HG02588 (cell line): ENCODE data around the gene ADK.
"Not testable (repeated sequence)": the region's sequence is repeated elsewhere in the genome, so short reads cannot be mapped to it uniquely, and the experiment has no call there.

ENCODE experiments used
- ATAC-seq: cut with Tn5 transposase; IDR thresholded peaks from one replicate; pipeline ENCODE4 v1.9.1; 2021; ENCODE audit warnings: mild to moderate bottlenecking, moderate library complexity; ENCODE audit not compliant: unreplicated experiment

The ADK gene

DNA sequence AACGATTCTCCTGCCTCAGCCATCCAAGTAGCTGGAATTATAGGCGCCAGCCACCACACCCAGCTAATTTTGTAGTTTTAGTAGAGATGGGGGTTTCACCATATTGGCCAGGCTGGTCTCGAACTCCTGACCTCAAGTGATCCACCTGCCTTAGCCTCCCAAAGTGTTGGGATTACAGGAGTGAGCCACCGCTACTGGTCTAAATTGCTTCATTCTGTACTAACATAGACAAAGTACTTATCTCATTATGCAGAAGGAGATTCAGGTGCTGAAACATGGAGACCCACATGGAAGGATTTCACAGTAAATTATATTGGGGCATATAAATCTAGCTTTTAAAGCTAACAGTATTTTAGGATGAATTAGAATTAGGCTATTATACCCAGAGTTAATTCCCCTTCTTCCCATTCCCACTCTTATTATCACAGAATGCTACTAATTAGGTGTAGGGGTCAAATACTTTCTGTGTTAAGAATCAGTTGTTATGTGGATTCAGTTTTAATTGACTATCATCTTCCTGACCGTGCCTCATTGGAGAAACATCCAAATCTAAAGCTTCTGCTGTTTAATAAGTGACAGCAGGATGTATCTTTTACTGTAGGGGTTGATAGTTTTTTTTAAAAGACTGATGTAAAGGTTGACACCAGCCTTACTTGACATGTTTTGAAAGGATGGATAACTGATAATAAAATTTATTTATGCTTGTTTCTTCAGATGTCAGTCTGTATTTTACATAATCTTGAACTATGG lies 27.2 kb downstream of the ADK start:
- no peak for ATAC-seq

- ATAC-seq = no peak
These were observed 28.2 kb downstream of the ADK start for GRCh38 chr10:74179111-74179710.

- no peak for ATAC-seq
These were observed 35.7 kb downstream of the ADK start for GRCh38 chr10:74186678-74187077.

DNA sequence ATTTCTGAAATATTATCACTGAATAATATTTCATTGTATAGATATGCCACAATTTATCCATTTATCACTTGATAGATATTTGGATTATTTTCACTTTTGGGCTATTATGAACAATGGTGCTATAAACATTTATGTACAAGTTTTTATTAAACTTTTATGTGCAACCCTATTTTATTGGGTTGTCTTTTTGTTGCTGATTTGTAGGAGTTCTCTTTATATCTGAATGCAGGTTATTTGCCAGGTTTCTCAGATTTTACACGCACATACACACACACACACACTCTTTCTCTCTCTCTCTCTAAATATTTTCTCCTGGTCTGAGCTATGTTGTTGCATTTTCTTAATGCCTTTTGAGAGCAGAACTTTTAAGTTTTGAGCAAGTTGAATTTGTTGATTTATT lies 36.2 kb downstream of the ADK start:
- ATAC-seq = no peak

DNA sequence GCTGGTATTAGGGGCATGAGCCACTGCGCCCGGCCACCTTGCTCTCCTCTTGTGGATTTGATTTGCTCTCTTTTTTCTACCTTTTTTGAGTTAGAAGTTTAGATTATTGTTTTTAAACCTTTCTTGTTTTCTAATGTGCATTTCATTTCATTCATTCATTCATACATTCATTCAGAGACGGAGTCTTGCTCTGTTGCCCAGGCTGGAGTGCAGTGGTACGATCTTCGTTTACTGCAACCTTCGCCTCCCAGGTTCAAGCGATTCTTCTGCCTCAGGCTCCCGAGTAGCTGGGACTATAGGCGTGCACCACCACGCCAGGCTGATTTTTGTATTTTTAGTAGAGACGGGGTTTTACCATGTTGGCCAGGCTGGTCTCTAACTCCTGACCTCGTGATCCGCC lies 37.6 kb downstream of the ADK start:
- not testable (repeated sequence) for ATAC-seq

- peak; percentile 59 for ATAC-seq
These were observed 39.0 kb downstream of the ADK start for GRCh38 chr10:74189999-74190421.

DNA sequence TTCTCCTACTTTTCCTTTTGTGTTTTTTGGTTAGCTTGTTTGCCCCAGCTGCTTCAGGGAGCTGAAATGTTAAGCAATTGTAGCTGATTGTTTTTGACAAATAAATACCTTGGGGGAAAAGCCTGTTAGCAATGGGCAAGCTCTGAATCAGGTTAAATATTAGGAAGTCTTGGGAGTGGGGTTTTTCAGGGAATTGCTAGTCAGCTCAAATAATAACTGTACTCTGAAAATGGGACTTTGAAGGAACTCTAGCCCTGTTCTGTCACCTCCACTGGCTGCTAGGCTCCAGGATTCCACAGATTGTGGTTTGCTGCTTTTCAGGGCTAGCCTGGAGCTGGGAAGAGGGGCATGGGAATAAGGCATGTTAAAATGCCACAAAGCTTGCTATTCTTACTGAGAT lies 39.5 kb downstream of the ADK start:
- ATAC-seq = no peak

DNA sequence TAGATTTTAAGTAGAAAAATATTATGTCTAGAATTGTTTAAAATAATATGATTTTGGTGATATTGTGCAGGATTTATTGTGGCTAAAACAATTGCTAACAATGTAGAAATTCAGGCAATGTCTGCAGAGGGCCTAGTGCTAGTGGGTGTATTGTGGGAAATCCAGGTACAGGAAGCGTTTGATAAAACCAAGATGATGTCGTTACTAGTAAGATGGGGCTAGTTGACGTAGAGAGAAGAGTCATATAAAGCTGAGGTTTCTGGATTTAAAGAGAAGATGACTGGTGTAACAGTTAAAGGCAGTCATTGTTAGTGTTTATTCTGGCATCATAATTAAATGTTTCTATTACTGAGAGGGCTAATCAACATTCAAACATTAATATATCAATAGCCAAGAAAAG lies 43.5 kb downstream of the ADK start:
- ATAC-seq = no peak

DNA sequence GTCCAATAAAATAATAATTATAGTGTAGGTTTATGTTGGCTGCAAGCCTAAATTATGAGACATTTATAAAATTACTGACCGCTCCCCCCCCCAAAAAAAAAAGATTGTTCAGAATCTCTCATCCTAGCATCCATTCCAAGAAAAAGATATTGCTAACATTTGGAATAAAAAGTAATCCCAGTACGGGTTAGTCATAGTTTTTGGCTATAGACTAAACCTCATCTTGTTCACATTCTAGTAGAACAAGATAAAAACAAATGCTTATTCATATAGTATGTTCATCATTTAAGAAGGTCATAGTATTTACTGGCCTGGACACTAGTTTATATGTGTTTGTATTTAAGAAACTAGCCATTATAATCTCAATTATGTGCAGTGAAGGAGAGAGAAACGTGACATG lies 44.0 kb downstream of the ADK start:
- no peak for ATAC-seq

GRCh38 chr10:74199315-74199714 lies 48.3 kb downstream of the ADK start:
- ATAC-seq = no peak

GRCh38 chr10:74202356-74202755 lies 51.3 kb downstream of the ADK start:
- ATAC-seq = no peak

GRCh38 chr10:74206746-74207145 lies 55.7 kb downstream of the ADK start:
- no peak for ATAC-seq

GRCh38 chr10:74207691-74208480 lies 56.9 kb downstream of the ADK start:
- no peak for ATAC-seq

GRCh38 chr10:74208997-74209396 lies 58.0 kb downstream of the ADK start:
- no peak for ATAC-seq

DNA sequence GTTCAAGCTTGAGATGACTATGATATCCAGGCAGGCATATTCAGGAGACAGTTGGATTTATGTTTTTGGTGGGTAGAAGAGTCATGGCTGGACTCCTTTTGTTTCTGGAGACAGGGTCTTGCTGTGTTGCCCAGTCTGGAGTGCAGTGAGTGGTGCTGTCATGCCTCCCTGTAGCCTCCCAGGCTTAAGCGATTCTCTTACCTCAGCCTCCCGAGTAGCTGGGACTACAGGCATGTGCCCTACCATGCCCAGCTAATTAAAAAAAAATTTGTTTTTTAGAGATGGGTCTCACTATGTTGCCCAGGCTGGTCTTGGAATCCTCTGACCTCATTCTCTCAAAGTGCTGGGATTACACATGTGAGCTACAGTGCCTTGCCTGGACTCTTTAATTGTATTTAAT lies 62.0 kb downstream of the ADK start:
- no peak for ATAC-seq

GRCh38 chr10:74213571-74214162 lies 62.6 kb downstream of the ADK start:
- no peak for ATAC-seq

DNA sequence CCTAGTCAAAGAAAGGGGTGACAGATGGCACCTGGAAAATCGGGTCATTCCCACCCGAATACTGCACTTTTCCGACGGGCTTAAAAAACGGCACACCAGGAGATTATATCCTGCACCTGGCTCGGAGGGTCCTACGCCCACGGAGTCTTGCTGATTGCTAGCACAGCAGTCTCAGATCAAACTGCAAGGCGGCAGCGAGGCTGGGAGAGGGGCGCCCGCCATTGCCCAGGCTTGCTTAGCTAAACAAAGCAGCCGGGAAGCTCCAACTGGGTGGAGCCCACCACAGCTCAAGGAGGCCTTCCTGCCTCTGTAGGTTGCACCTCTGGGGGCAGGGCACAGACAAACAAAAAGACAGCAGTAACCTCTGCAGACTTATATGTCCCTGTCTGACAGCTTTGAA lies 66.1 kb downstream of the ADK start:
- ATAC-seq = not testable (repeated sequence)

GRCh38 chr10:74222467-74222866 lies 71.4 kb downstream of the ADK start:
- not testable (repeated sequence) for ATAC-seq

DNA sequence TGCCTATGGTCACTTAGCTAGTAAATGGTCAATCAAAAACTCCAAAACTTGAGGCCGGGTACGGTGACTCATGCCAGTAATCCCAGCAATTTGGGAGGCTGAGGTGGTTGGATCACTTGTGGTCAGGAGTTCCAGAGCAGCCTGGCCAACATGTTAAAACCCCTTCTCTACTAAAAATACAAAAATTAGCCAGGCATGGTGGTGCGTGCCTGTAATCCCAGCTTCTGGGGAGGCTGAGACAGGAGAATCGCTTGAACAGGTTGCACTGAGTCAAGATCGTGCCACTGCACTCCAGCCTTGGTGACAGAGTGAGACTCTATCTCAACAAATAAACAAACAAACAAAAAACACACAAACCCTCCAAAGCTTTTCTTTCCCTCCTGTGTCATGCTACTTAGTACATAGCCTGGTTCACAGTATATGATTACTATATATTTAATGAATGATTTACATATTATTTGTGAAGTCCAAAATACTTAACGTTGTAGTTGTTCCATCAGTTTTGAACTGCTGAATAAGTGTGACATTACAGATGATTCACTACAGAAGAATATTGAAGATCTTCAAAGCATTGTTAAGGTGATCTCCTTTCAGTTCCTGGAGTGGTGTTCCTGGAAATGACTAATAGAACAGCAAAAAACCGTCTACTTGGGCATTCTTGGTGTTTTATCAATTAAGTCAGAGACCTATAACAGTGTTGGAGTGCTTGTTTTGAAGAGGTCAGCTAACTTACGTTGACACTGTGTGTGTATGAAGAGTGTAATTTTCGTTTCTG lies 72.9 kb downstream of the ADK start:
- no peak for ATAC-seq

GRCh38 chr10:74227697-74228424 lies 76.8 kb downstream of the ADK start:
- no peak for ATAC-seq
